Amniotic stem cell (primary cell): ENCODE results near the gene RACGAP1.
"Not testable (repeated sequence)": the region's sequence is repeated elsewhere in the genome, so short reads cannot be mapped to it uniquely, and the experiment has no call there.

Experiments used
- DNase-seq: peaks from one replicate; lab custom pipeline; 2025; lab: John Stamatoyannopoulos, UW

Gene RACGAP1

GRCh38 chr12:50030449-50030848 lies 5.2 kb upstream of the RACGAP1 start:
- DNase-seq = not testable (repeated sequence)

GRCh38 chr12:50026691-50027090 lies 1.4 kb upstream of the RACGAP1 start:
- DNase-seq = no peak

- DNase-seq = no peak
Measured at GRCh38 chr12:50024805-50025186, 498 bp downstream of the RACGAP1 start.

- no peak for DNase-seq
Measured at GRCh38 chr12:50024227-50024626, 1.1 kb downstream of the RACGAP1 start.

- no peak for DNase-seq
Measured at GRCh38 chr12:50022903-50023302, 2.4 kb downstream of the RACGAP1 start.

GRCh38 chr12:50021031-50021430 lies 4.3 kb downstream of the RACGAP1 start:
- no peak for DNase-seq

- DNase-seq = no peak
Measured at GRCh38 chr12:50019524-50019923, 5.8 kb downstream of the RACGAP1 start.

- DNase-seq = no peak
Measured at GRCh38 chr12:50018968-50019367, 6.3 kb downstream of the RACGAP1 start.

GRCh38 chr12:50018154-50018553 lies 7.1 kb downstream of the RACGAP1 start:
- no peak for DNase-seq

- DNase-seq = no peak
Measured at GRCh38 chr12:50017641-50018040, 7.7 kb downstream of the RACGAP1 start.

- DNase-seq = no peak
Measured at GRCh38 chr12:50016501-50017475, 8.5 kb downstream of the RACGAP1 start.

GRCh38 chr12:50014342-50014741 lies 11.0 kb downstream of the RACGAP1 start:
- no peak for DNase-seq

GRCh38 chr12:50013361-50014147 lies 11.7 kb downstream of the RACGAP1 start:
- DNase-seq = no peak

GRCh38 chr12:50006754-50007442 lies 18.4 kb downstream of the RACGAP1 start:
- no peak for DNase-seq

- DNase-seq = no peak
Measured at GRCh38 chr12:50006280-50006679, 19.0 kb downstream of the RACGAP1 start.

GRCh38 chr12:50005175-50005574 lies 20.1 kb downstream of the RACGAP1 start:
- no peak for DNase-seq

- no peak for DNase-seq
Measured at GRCh38 chr12:50004696-50005095, 20.6 kb downstream of the RACGAP1 start.

- no peak for DNase-seq
Measured at GRCh38 chr12:50003595-50003994, 21.7 kb downstream of the RACGAP1 start.

GRCh38 chr12:49998453-49998852 lies 26.8 kb downstream of the RACGAP1 start:
- no peak for DNase-seq

GRCh38 chr12:49990273-49990672 lies 35.0 kb downstream of the RACGAP1 start:
- DNase-seq = no peak

- not testable (repeated sequence) for DNase-seq
Measured at GRCh38 chr12:49989400-49989799, 35.9 kb downstream of the RACGAP1 start.

GRCh38 chr12:49987625-49988303 lies 37.5 kb downstream of the RACGAP1 start:
- no peak for DNase-seq
